ENCODE results near the gene UBA7. TPM values are rescaled to one million over a fixed set of nuclear protein-coding genes. Genes with fewer than 3 reads are reported as not detected.
"Not testable (repeated sequence)": the region's sequence is repeated elsewhere in the genome, so short reads cannot be mapped to it uniquely, and the experiment has no call there.

UBA7 gene
- total RNA-seq, 4 donors from 2014 or later, result 50.1 to 87.5 (median 69.3) TPM

GRCh38 chr3:49841126-49841696 is 27.5 kb upstream of the UBA7 start:
- Histone ChIP-seq H3K4me1 (peaks cover 6 to 15% of the 10 kb centered on the region in 2 donors), H3K4me3 (replicated peaks in 1 of 3) (no peak overlapping the region), H3K9me3 (no peaks in the 10 kb centered on the region), H3K36me3 (no peaks in the 10 kb centered on the region), H3K27ac (no peak overlapping the region), H3K27me3 (no peaks in the 10 kb centered on the region)
- TF ChIP-seq, protein P1, sequence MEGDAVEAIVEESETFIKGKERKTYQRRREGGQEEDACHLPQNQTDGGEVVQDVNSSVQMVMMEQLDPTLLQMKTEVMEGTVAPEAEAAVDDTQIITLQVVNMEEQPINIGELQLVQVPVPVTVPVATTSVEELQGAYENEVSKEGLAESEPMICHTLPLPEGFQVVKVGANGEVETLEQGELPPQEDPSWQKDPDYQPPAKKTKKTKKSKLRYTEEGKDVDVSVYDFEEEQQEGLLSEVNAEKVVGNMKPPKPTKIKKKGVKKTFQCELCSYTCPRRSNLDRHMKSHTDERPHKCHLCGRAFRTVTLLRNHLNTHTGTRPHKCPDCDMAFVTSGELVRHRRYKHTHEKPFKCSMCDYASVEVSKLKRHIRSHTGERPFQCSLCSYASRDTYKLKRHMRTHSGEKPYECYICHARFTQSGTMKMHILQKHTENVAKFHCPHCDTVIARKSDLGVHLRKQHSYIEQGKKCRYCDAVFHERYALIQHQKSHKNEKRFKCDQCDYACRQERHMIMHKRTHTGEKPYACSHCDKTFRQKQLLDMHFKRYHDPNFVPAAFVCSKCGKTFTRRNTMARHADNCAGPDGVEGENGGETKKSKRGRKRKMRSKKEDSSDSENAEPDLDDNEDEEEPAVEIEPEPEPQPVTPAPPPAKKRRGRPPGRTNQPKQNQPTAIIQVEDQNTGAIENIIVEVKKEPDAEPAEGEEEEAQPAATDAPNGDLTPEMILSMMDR (IDR thresholded peaks at IDR 0.05), result peak in 1 of 6 experiments; percentile 7
- no peak for TF ChIP-seq POLR2A (IDR thresholded peaks at IDR 0.05)
- DNase-seq, result no peak
- intact Hi-C loops (cut with DNase I), result loop anchor here (5.0 kb wide), 1 partner anchor 134 kb away; no protein-coding TSS in a partner anchor

DNA sequence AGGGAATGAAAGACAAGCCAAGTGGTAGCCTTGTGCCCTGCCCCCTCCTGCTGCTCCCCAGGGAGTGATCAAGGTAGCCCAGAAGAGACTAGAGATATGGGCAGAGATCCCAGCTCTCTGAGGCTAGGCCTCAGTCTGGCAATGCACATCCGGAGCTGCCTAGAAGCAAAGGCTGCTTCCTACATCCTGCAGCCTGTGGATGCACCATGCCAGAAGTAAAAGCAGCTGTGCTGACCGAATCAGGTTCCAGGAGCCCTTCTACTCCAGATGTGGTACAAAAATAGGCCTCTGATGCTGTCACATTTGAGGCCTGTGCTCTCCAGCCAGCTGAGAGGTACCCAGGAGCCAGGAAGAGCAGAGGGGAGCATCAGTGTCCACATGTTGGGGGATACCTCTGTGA is 26.6 kb upstream of the UBA7 start:
- Histone ChIP-seq H3K4me3 (replicated peaks in 1 of 3) (no peak overlapping the region), H3K27ac (no peak overlapping the region), H3K27me3 (no peaks in the 10 kb centered on the region), H3K4me1 (peaks cover 6 to 15% of the 10 kb centered on the region in 2 donors), H3K36me3 (no peaks in the 10 kb centered on the region), H3K9me3 (no peaks in the 10 kb centered on the region)
- intact Hi-C loops (cut with DNase I), result loop anchor here (5.0 kb wide), 1 partner anchor 133 kb away; no protein-coding TSS in a partner anchor
- no peak for DNase-seq
- TF ChIP-seq POLR2A (IDR thresholded peaks at IDR 0.05), result no peak
- 57 to 60% methylated on average over 1 to 2 of the region's 2 CpGs for WGBS, 2 donors

DNA sequence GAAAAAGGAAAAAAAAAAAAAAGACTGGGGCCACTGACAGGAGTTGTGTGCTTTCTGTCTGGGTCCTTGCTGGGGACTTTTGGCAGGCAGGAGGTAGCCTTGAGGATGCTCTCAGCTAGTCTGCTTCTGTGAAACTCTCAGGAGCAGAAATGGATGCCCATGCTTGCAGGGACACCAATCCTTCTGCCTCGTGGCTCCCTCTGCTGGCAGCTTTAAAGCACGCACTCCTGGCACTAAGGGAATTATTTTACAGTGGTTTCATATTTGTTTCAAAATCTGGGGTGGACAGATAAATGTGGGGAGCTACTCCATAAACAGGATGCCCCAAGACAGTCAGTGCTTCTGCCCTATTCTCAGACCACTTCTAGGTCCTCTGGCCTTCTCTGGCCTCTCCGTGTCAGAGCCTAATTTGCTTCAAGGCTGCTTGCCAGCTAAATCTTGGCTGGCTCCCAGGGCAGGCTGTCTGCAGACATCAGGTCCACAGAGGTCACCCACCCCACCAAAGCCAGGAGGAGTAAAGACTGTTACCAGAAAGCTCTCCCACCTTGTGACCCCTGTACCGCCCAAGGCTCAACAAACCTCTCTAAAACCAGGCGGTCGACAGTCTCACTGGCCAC is 25.5 kb upstream of the UBA7 start:
- H3K27ac ChIP-seq, result no peak overlapping the region

DNA sequence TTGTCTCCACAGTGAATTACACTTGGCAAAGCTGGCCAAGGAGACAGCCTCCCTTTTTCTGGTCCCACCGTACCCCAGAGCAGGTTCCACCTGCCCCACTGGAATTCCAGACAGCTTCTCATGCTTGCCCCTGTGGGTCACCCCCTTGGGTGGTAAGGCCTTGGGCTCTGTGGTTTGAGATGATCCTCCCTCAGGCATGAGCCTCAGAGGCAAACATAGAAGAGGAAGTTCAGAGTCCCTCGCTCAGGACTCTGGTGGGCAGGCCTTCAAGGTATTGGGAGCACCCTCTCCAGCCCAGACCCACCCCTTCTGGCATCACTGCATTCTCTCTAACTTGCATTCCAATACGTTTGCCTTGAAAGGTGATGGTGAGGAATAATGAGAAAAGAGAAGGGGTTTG is 17.6 kb upstream of the UBA7 start:
- 58 to 75% methylated on average over 3 of the region's 3 CpGs for WGBS, 2 donors
- TF ChIP-seq POLR2A (IDR thresholded peaks at IDR 0.05), result no peak
- TF ChIP-seq, protein P1 (IDR thresholded peaks at IDR 0.05), result no peak
- no peak for DNase-seq
- no peak overlapping the region for H3K27ac ChIP-seq
- no peaks in the 10 kb centered on the region for H3K4me1 ChIP-seq
- no peaks in the 10 kb centered on the region for H3K27me3 ChIP-seq
- intact Hi-C loops (cut with DNase I), result no loop called here
- no peak overlapping the region for H3K4me3 ChIP-seq (replicated peaks in 1 of 3)
- H3K36me3 ChIP-seq, result no peaks in the 10 kb centered on the region
- H3K9me3 ChIP-seq, result no peaks in the 10 kb centered on the region

More for the DNA sequence above, 25.5 kb upstream of the UBA7 start:
- H3K4me1 ChIP-seq, result peaks cover 6 to 15% of the 10 kb centered on the region in 2 donors
- H3K9me3 ChIP-seq, result no peaks in the 10 kb centered on the region
- 43 to 48% methylated on average over 6 of the region's 6 CpGs for WGBS, 2 donors
- H3K27me3 ChIP-seq, result no peaks in the 10 kb centered on the region
- DNase-seq, result peak; percentile 75 to 82
- intact Hi-C loops (cut with DNase I), result no loop called here
- no peak overlapping the region for H3K4me3 ChIP-seq (replicated peaks in 1 of 3)
- TF ChIP-seq, protein P1 (IDR thresholded peaks at IDR 0.05), result peak; percentile 74 to 94 (median 86)
- TF ChIP-seq POLR2A (IDR thresholded peaks at IDR 0.05), result no peak
- no peaks in the 10 kb centered on the region for H3K36me3 ChIP-seq

- intact Hi-C loops (cut with DNase I), result no loop called here
- no peak for DNase-seq
- WGBS, 2 donors, result 88 to 89% methylated on average over 6 of the region's 6 CpGs
- H3K36me3 ChIP-seq, result no peaks in the 10 kb centered on the region
- TF ChIP-seq POLR2A (IDR thresholded peaks at IDR 0.05), result no peak
- TF ChIP-seq, protein P1 (IDR thresholded peaks at IDR 0.05), result no peak
- no peaks in the 10 kb centered on the region for H3K9me3 ChIP-seq
- no peak overlapping the region for H3K4me3 ChIP-seq (replicated peaks in 1 of 3)
- H3K4me1 ChIP-seq, result no peaks in the 10 kb centered on the region
- H3K27me3 ChIP-seq, result no peaks in the 10 kb centered on the region
- no peak overlapping the region for H3K27ac ChIP-seq
Measured at GRCh38 chr3:49826016-49826415, 12.3 kb upstream of the UBA7 start.

DNA sequence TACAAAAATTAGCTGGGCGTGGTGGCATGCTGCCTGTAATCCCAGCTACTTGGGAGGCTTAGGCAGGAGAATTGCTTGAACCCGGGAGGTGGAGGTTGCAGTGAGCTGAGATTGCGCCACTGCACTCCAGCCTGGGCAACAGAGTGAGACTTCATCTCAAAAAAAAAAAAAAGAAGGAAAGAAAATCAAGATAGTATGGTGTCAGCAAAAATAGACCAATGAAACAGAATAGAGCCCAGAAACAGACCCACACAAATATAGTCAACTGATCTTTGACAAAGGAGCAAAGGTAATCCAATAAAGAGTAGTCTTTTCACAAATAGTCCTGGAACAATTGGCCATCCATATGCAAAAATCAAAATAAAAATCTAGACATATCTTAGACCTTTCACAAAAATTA is 9.4 kb upstream of the UBA7 start:
- WGBS, 2 donors, result 67 to 95% methylated on average over 3 of the region's 3 CpGs
- H3K36me3 ChIP-seq; H3K4me1 ChIP-seq; H3K27ac ChIP-seq; H3K9me3 ChIP-seq; H3K4me3 ChIP-seq (replicated peaks in 1 of 3); H3K27me3 ChIP-seq; DNase-seq; intact Hi-C loops (cut with DNase I): not testable (repeated sequence)

All from thyroid gland (tissue), 4 donors.